GM21529 (cell line): Measurements from ENCODE around the gene SELENOH.
"Not testable (repeated sequence)": the region's sequence is repeated elsewhere in the genome, so short reads cannot be mapped to it uniquely, and the experiment has no call there.

Experiments
- ATAC-seq: cut with Tn5 transposase; IDR thresholded peaks from one replicate; pipeline ENCODE4 v1.9.1; 2021; ENCODE audit not compliant: unreplicated experiment

Gene SELENOH, protein sequence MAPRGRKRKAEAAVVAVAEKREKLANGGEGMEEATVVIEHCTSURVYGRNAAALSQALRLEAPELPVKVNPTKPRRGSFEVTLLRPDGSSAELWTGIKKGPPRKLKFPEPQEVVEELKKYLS

GRCh38 chr11:57741132-57742086, at the start of gene SELENOH:
Gene SELENOH, plus strand, starts transcription at chr11:57741491. Its CDS starts 105 bp downstream, at chr11:57741596.
- ATAC-seq, result peak; percentile 91

DNA sequence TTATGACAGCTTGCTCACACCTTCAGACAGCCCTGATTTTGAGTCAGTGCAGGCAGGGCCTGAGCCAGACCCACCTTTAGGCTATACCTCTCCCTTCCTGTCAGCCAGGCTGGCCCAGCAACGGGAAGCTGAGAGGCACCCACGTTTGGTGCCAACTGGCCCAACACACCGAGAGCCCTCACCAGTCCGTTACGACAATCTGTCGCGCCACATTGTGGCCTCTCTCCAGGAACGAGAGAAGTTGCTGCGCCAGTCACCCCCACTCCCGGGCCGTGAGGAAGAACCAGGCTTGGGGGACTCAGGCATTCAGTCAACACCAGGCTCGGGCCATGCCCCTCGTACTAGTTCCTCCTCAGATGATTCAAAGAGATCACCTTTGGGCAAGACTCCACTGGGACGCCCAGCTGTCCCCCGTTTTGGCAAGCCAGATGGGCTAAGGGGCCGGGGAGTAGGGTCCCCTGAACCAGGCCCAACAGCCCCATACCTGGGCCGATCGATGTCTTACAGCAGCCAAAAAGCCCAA, 42.4 kb upstream of the SELENOH start:
- ATAC-seq, result no peak

GRCh38 chr11:57699813-57700212, 41.5 kb upstream of the SELENOH start:
- no peak for ATAC-seq

- ATAC-seq, result no peak
Measured at GRCh38 chr11:57700425-57700824, 40.9 kb upstream of the SELENOH start.

DNA sequence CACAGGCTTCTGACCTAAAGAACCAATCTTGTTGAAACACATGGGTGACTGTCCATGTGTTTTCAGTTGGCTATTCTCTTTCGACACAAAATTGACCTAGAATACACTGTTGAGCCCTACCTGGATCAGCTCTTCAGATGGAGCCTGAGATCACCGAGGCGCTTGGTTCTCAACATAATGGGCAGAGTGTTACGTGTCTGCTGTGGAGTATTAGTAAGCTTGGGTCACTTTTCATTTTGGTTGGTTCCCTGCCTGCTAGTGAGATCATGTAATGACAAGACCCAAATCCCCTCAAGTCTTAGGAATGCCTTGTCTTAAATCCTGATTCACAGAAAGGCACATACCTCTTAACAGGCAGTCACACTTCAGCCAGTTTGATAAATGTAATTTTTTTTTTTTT, 38.0 kb upstream of the SELENOH start:
- no peak for ATAC-seq

DNA sequence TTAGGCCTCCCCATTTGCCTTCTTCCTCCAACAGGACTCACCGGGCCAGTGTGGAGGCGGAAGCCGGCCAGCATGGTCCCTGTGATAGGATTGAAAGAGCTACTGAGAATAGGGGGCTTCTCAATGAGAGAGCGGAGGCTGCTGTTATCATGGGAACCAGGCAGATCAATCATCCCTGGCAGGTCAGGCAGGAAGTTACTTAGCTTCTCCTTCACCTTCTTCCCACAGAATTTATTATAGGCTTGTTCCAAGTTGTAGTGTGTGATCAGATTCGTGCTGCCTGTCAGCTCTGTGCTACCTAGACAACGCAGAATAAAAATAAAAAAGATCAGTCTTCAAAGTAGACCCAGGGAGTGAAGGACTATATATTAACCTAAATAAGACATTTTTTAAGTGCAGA, 36.4 kb upstream of the SELENOH start:
- no peak for ATAC-seq

- not testable (repeated sequence) for ATAC-seq
Measured at GRCh38 chr11:57705432-57705831, 35.9 kb upstream of the SELENOH start.

DNA sequence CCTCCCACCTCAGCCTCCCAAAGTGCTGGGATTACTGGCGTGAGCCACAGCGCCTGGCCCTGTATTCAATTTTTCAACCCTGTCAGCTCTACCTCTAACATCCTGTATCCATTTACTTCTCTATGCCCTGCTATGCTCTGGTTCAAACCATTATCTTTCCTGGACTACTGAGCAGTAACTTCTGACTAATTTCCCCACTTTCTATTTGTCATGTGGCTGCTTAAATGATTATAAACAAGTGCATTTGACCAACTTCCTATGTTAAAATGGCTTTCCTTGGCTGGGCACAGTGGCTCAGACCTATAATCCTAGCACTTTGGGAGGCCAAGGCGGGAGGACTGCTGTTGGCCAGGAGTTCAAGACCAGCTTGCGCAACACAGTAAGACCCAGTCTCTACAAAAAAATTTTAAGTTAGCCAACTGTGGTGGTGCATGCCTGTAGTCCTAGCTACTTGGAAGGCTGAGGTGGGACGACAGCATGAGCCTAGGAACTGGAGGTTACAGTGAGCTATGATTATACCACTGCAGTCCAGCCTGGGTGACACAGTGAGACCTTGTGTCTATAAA, 31.4 kb upstream of the SELENOH start:
- ATAC-seq, result no peak

- ATAC-seq, result peak; percentile 42
Measured at GRCh38 chr11:57711414-57712255, 29.7 kb upstream of the SELENOH start, which contains the start of gene MED19. Gene MED19, minus strand, starts transcription at chr11:57712215. Its CDS starts 36 bp downstream, at chr11:57712179.

- ATAC-seq, result peak; percentile 92
Measured at GRCh38 chr11:57712256-57713150, 28.8 kb upstream of the SELENOH start, which contains the start of gene TMX2. Gene TMX2, plus strand, starts transcription at chr11:57712593. Its CDS starts 26 bp downstream, at chr11:57712619.

DNA sequence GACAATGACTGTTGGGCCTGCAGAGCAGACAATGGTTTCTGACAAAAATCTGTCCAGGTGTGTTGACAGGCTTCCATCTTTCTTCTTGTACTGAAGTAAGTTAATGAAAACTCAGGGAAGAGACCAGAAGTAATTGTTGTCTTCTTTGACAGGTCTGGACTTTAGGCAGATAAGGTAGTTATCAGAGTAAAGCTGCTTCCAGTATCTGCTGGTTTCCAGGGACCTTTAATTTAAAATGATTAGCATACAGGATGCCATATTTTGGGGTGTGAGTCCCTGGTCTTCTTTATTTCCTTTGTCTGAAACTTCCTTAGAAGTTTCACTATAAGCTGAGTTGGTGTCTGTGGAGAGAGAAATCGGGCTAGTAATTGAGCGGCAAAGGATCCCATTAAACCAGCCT, 27.5 kb upstream of the SELENOH start:
- no peak for ATAC-seq

DNA sequence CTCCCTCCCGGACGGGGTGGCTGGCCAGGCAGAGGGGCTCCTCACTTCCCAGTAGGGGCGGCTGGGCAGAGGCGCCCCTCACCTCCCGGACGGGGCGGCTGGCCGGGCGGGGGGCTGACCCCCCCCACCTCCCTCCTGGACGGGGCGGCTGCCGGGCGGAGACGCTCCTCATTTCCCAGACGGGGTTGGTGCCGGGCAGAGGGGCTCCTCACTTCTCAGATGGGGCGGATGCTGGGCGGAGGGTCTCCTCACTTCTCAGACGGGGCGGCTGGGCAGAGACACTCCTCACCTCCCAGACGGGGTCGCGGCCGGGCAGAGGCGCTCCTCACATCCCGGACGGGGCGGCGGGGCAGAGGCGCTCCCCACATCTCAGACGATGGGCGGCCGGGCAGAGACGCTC, 24.6 kb upstream of the SELENOH start:
- not testable (repeated sequence) for ATAC-seq

DNA sequence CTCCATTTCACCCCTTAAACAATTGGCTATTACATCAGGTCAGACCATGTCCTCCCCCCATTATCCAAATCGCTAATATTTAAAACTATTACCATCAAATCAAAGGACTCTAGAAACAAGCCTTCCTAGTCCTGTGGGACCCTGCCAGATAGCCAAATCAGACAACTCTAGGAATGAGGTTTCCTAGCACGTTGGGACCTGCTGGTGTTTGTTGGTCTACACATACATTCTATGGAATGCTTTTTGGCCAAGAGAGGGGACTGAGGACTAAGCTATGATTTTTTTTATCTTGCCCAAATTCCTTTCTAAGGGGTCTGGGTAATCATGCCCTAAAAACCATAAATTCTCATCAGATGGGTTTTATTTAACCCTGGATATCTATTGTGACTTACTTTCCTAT, 14.1 kb upstream of the SELENOH start:
- no peak for ATAC-seq

DNA sequence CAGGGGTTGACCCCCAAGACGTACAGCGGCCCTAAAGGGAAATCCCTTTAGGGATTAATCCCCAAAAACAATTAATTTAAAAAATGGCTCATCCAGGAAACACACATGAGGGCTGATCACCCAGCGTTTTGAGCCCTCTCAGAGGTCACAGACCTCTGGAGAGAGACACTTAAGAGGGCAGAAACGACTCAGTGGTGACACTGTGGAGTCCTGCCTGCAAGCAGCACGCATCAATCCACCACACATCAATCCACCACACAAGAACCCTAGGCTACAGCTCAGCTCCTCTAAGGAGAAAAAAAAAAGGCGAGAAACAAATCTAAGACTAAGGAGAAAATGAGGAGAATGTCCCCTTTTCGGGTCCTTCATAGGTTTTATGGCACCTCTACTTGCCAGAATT, 12.5 kb upstream of the SELENOH start:
- no peak for ATAC-seq

- ATAC-seq, result peak; percentile 62
Measured at GRCh38 chr11:57729479-57729878, 11.8 kb upstream of the SELENOH start.

DNA sequence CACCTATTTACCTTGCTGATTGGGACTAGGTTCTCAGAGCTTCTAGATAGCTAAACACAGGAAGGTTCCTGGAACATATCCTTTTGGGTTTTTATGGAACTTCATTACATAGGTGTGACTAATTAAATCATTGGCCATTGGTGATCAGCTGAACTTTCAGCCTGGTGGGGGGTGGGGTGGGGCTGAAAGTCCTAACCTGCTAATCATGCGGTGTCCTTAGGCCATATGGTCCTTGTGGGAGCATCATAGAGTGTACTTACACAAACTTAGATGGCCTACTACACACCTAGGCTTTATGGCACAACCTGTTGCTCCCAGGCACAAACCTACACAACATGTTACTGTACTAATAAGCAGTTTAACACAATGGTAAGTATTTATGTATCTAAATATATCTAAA, 8.6 kb upstream of the SELENOH start:
- ATAC-seq, result no peak

DNA sequence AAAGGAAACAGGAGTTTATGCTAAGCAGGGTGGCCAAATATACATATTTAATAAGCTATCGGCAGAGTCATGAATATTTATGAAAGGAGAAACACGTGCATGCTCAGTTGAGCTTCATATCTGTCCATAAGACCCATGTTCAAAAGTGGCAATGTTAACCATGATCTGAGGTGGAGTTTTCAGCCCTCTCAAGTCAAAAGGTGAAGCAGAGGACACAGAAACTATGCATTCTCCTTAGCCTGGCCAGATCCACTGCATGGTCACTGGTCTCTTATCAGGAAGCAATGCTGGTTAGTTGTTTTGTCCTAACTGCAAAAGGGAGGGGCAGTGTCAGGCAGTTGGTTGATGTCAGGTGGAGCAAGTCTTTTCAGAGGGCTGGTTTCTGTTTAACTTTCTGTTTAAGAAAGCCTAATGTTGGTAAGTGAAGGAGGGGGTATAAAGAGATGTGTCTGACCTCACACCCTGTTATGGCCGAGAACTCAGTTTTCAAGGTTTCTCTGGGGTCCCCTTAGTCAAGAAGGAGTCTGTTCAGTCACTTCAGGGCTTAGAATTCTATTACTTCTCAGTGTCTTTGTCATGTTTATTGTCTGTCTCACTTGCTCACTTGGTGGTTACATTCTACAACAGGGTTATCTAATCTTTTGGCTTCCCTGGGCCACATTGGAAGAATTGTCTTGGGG, 5.5 kb upstream of the SELENOH start:
- peak; percentile 57 for ATAC-seq

GRCh38 chr11:57742087-57742452, 779 bp downstream of the SELENOH start:
- no peak for ATAC-seq

GRCh38 chr11:57744357-57744756, 3.1 kb downstream of the SELENOH start:
- no peak for ATAC-seq
